OCI-LY3 (cell line): ENCODE results near the gene ZFR2.

Experiments used
- H2AFZ ChIP-seq: fragments of 200-600, 300-600 bp; shearing (Covaris generic); 2 replicates; pipeline ENCODE4 v1.6.0; 2014; ENCODE audit warnings: antibody characterized with exemption, low read depth, low read length
- H3K27ac ChIP-seq: fragments of 200-600, 300-600 bp; sonication (generic); 2 replicates; pipeline ENCODE4 v1.5.1; 2014; ENCODE audit warnings: mild to moderate bottlenecking, low read length, moderate library complexity, mixed read lengths
- H3K27me3 ChIP-seq: fragments of 200-600, 300-600 bp; sonication (generic); 2 replicates; pipeline ENCODE4 v1.6.1; 2014; ENCODE audit warnings: low read depth, low read length, mixed read lengths
- H3K36me3 ChIP-seq: fragments of 200-600, 300-600 bp; sonication (generic); replicated peaks from 2 replicates; pipeline ENCODE3; 2014; ENCODE audit warnings: low read depth, low read length, mixed read lengths
- H3K4me1 ChIP-seq: fragments of 300-600, 200-600 bp; sonication (generic); 2 replicates; pipeline ENCODE4 v1.6.1; 2014; ENCODE audit warnings: low read length, mixed read lengths
- H3K4me2 ChIP-seq: fragments of 200-600, 300-600 bp; sonication (generic); 2 replicates; pipeline ENCODE4 v1.6.1; 2014; ENCODE audit warnings: low read length, mixed read lengths
- H3K4me3 ChIP-seq: fragments of 300-600, 200-600 bp; sonication (generic); 2 replicates; pipeline ENCODE4 v1.5.1; 2014; ENCODE audit warnings: antibody characterized with exemption, mild to moderate bottlenecking, low read length, moderate library complexity
- H3K79me2 ChIP-seq: fragments of 300-600, 200-600 bp; shearing (Covaris generic); 2 replicates; pipeline ENCODE4 v1.6.1; 2014; ENCODE audit warnings: mild to moderate bottlenecking, low read length, mixed read lengths
- H3K9ac ChIP-seq: fragments of 300-600, 200-600 bp; shearing (Covaris generic); 2 replicates; pipeline ENCODE4 v1.6.0; 2014; ENCODE audit warnings: mild to moderate bottlenecking, low read length, moderate library complexity
- H3K9me3 ChIP-seq: fragments of 200-600, 300-600 bp; shearing (Covaris generic); 2 replicates; pipeline ENCODE4 v1.6.1; 2014; ENCODE audit warnings: low read length, mixed read lengths; ENCODE audit not compliant: insufficient read depth
- H4K20me1 ChIP-seq: fragments of 200-600, 300-600 bp; sonication (generic); 2 replicates; pipeline ENCODE4 v1.6.1; 2016; ENCODE audit warnings: low read length, mixed read lengths; ENCODE audit not compliant: insufficient read depth
- EZH2phosphoT487 ChIP-seq: fragments of 200-600 bp; shearing (Covaris generic); IDR thresholded peaks from 2 replicates; pipeline ENCODE4 v1.6.1; 2018; ENCODE audit warnings: antibody characterized with exemption, mixed run types, low read depth
- TF ChIP-seq, protein P1 (sequence below): fragments of 200-600, 300-600 bp; sonication (generic); IDR thresholded peaks from 2 replicates; pipeline ENCODE4 v1.5.1; 2014; ENCODE audit warnings: antibody characterized with exemption, low read length, low read depth

Gene ZFR2

DNA sequence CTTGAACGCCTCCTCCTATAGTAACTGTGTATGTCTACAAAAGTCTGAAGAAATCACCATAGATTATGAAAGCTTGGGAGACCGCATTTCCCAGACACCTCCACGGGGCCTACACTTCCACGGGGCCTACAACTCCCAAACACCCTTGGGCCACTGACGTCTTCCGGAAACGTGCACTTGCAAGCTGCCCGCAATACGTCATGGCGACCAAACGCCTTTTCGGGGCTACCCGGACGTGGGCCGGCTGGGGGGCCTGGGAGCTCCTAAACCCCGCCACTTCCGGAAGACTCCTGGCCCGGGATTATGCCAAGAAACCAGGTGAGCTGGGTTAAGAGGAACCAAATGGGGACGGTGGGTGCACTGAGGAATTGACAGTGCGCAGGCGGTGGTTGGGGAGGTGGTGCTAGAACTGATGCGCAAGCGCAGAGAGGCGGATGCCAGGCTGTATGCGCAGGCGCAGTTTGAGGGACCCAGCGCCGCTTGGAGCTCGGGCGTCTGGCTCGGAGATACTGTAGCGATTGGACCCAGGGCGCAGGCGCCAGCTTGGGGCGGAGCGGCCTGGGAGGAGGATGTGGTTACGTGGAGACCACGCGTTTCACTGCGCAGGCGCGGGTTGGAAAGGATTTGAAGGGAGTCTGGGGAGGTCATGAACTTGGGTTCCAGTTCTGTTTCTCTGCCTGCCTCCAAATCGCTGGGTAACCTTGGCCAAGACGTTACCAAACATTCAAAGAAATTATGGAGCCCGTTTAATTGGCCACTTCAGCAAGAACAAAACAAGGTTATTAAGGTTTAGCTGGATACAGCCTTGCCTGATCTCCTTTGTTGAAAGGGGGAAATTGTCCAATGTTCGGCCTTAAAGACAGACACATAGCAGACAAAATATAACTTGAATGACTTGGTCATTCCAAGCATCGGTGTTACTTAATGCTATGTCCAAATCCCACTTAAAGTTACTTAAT lies 106.1 kb downstream of the ZFR2 start, which contains the start of gene MRPL54:
MRPL54 (plus strand) TSS at position 182 of the 959 bp plus-strand sequence; CDS start at position 201, 19 bp downstream.
- Histone ChIP-seq H4K20me1 (no peaks in the 10 kb centered on the region), H3K4me3 (peak within 1 kb of the TSS; percentile 96), H3K36me3 (peaks cover 17% of the 10 kb centered on the region), H3K4me1 (peaks cover 7% of the 10 kb centered on the region), H3K4me2 (peak within 1 kb of the TSS; percentile 69), H3K9me3 (no peaks in the 10 kb centered on the region), H2AFZ (peak within 1 kb of the TSS; percentile 85), H3K9ac (peak within 1 kb of the TSS; percentile 97), H3K27ac (peak within 1 kb of the TSS; percentile 91), H3K79me2 (peaks cover 33% of the 10 kb centered on the region), H3K27me3 (no peaks in the 10 kb centered on the region)
- TF ChIP-seq EZH2phosphoT487 = no peak
- TF ChIP-seq, protein P1, sequence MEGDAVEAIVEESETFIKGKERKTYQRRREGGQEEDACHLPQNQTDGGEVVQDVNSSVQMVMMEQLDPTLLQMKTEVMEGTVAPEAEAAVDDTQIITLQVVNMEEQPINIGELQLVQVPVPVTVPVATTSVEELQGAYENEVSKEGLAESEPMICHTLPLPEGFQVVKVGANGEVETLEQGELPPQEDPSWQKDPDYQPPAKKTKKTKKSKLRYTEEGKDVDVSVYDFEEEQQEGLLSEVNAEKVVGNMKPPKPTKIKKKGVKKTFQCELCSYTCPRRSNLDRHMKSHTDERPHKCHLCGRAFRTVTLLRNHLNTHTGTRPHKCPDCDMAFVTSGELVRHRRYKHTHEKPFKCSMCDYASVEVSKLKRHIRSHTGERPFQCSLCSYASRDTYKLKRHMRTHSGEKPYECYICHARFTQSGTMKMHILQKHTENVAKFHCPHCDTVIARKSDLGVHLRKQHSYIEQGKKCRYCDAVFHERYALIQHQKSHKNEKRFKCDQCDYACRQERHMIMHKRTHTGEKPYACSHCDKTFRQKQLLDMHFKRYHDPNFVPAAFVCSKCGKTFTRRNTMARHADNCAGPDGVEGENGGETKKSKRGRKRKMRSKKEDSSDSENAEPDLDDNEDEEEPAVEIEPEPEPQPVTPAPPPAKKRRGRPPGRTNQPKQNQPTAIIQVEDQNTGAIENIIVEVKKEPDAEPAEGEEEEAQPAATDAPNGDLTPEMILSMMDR = no peak

DNA sequence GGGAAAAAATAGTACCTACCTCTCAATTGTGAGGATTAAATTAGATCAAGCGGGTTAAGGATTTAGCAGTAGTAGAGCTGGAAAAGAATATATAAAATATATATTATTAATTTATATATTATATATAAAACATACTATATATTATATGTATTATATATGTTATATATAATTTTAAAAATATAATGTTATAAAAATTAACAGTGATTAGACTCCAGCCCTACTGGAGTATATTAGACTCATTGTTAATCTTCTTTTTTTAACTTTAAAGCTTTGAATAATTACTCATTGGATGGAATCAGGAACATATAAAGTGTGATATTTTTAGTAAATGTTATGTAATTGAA lies 106.7 kb downstream of the ZFR2 start:
- H3K27ac ChIP-seq = peak overlapping the region; percentile 91
- TF ChIP-seq EZH2phosphoT487 = no peak
- TF ChIP-seq, protein P1 = no peak
- no peaks in the 10 kb centered on the region for H3K27me3 ChIP-seq
- peaks cover 35% of the 10 kb centered on the region for H3K79me2 ChIP-seq
- peak overlapping the region; percentile 85; the same call in 1 of the 2 replicates for H2AFZ ChIP-seq
- H3K9ac ChIP-seq = peak overlapping the region; percentile 97
- no peaks in the 10 kb centered on the region for H4K20me1 ChIP-seq
- H3K4me2 ChIP-seq = peak overlapping the region; percentile 69
- no peaks in the 10 kb centered on the region for H3K9me3 ChIP-seq
- H3K4me3 ChIP-seq = peak overlapping the region; percentile 96
- peaks cover 7% of the 10 kb centered on the region for H3K4me1 ChIP-seq
- peaks cover 13% of the 10 kb centered on the region for H3K36me3 ChIP-seq

DNA sequence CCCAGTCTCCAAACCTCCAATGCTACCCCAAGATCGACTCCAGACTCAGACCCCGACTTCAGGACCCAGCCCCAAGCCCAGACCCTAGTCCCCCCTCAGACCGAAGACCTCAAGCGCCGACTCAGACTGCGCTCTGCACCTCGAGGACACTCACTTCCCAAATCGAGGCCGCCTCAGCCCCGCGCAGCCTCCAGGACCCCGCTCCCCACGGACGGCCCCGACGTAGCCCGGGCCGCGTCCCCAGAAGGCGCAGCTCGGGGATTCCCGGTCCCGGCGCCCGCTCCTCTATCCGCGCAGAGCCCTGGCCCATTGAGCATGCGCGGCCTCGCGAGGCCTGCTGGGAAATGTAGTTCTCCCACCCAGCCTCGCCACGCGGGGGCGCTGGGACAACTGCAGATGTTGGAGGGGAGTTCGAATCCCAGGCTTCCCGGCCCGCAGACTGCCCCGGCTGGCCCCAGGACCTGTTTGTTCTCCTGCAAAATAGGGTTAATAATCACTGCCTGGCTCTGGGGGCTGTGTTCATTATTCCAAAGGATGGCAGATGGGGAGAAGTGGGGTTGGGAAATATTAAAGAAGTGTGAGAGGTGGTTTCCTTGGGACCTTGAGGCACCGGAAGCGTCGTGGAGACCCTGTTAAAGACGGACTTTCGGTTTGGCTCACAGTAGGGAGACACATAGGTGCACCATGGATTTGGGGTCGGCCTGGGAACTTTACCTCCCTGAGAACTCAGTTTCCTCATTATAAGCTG lies 107.3 kb downstream of the ZFR2 start, which contains the start of gene APBA3:
APBA3 (minus strand) TSS at position 311 of the 748 bp plus-strand sequence. CDS start 1,428 bp downstream, outside the sequence.
- Histone ChIP-seq H2AFZ (peak within 1 kb of the TSS; percentile 85), H3K27me3 (no peaks in the 10 kb centered on the region), H3K36me3 (peaks cover 13% of the 10 kb centered on the region), H4K20me1 (no peaks in the 10 kb centered on the region), H3K4me3 (peak within 1 kb of the TSS; percentile 96), H3K9me3 (no peaks in the 10 kb centered on the region), H3K9ac (peak within 1 kb of the TSS; percentile 97), H3K79me2 (peaks cover 37% of the 10 kb centered on the region), H3K4me2 (peak within 1 kb of the TSS; percentile 84), H3K4me1 (peaks cover 7% of the 10 kb centered on the region), H3K27ac (peak within 1 kb of the TSS; percentile 91)
- TF ChIP-seq EZH2phosphoT487 = no peak
- TF ChIP-seq, protein P1 = peak; percentile 88
